Aorta (tissue), 5 donors: Measurements from ENCODE around the gene ZBED4. TPM values are rescaled to one million over a fixed set of nuclear protein-coding genes. Genes with fewer than 3 reads are reported as not detected.
"Not testable (repeated sequence)": the region's sequence is repeated elsewhere in the genome, so short reads cannot be mapped to it uniquely, and the experiment has no call there.

Experiments
- ATAC-seq: fragments of 200-7000 bp; cut with Tn5 transposase; one replicate; pipeline ENCODE4 v1.9.1; 2022; ENCODE audit warnings: moderate library complexity; ENCODE audit not compliant: low FRiP score
- DNase-seq, 2 donors: peaks; one replicate each; pipeline ENCODE4 v3.0.0-alpha.2; 2020
- H3K27ac ChIP-seq, 2 donors: one replicate each; pipeline ENCODE4 v1.5.1; 2013; ENCODE audit warnings: low read length in 2 of 2, mild to moderate bottlenecking in 2 of 2, moderate library complexity in 2 of 2, control low read depth in 1 of 2, inconsistent platforms in 1 of 2, low read depth in 1 of 2
- H3K27me3 ChIP-seq, 2 donors: one replicate each; pipeline ENCODE4 v1.6.1; 2013; ENCODE audit warnings: control low read depth in 1 of 2, low read length in 1 of 2, mild to moderate bottlenecking in 1 of 2, moderate library complexity in 1 of 2; ENCODE audit not compliant: insufficient read depth in 2 of 2, control insufficient read depth in 1 of 2
- H3K36me3 ChIP-seq, 2 donors: one replicate each; pipeline ENCODE4 v1.6.1; 2013; ENCODE audit warnings: control low read depth in 1 of 2, low read length in 1 of 2, mild to moderate bottlenecking in 1 of 2; ENCODE audit not compliant: insufficient read depth in 2 of 2, control insufficient read depth in 1 of 2
- H3K4me1 ChIP-seq, 2 donors: one replicate each; pipeline ENCODE4 v1.6.1; 2013; ENCODE audit warnings: low read length in 2 of 2, control low read depth in 1 of 2, mild to moderate bottlenecking in 1 of 2, moderate library complexity in 1 of 2; ENCODE audit not compliant: insufficient read depth in 2 of 2, control insufficient read depth in 1 of 2
- H3K4me3 ChIP-seq, 2 donors: one replicate each; pipeline ENCODE4 v1.5.1; 2013; ENCODE audit warnings: low read length in 2 of 2, control low read depth in 1 of 2, mild to moderate bottlenecking in 1 of 2
- H3K9me3 ChIP-seq: one replicate; pipeline ENCODE4 v1.6.1; 2013; ENCODE audit warnings: mild to moderate bottlenecking, low read length; ENCODE audit not compliant: control insufficient read depth
- WGBS, 2 donors: extraction: QIAGEN DNeasy Blood & Tissue Kit; methylation state at CpG; one replicate each; pipeline ENCODE4 v1.1.7; 2013; 5-methylcytosine and 5-hydroxymethylcytosine counted together
- intact Hi-C, 2 donors: fragments of 100-400 bp; cut with DNase I; formaldehyde crosslinking; loops; one replicate each; pipeline versions ENCODE4 v1.14.2 to v1.15.0; 2022
- polyA plus RNA-seq, 2 donors: library from polyadenylated mRNA; stranded (reverse); fragments of 200-250 nt; gene quantifications; one replicate each; pipeline ENCODE4 v1.2.3, GENCODE V29; 2013
- total RNA-seq, 2 donors: library from RNA; stranded (reverse); fragmentation: NEBNext Ultra II Directional; extraction: Animal tissue kit (Norgen Biotek cat#: 25700); gene quantifications; one replicate each; pipeline ENCODE4 v1.2.1, GENCODE V29; 2021
- donor health status: healthy with polysubstance abuse.
- donor health status: Bipolar disorder and iron deficiency.
- donor health status: DM: no; HTN: no; CAD: no.
- donor health status: DM: no; HTN: no; CAD: no.
- donor health status: DM: yes; HTN: yes; CAD: no.

The ZBED4 gene
- total and polyA plus RNA-seq, 4 donors: 1.3 to 9.7 (median 5.3) TPM

GRCh38 chr22:49814164-49814686 lies 39.4 kb upstream of the ZBED4 start:
- H3K36me3 ChIP-seq: no peaks in the 10 kb centered on the region
- no peak overlapping the region for H3K27ac ChIP-seq
- peak in 1 of 2 donors; percentile 49 for DNase-seq
- no peaks in the 10 kb centered on the region for H3K9me3 ChIP-seq
- 91 to 94% methylated on average over 14 of the region's 14 CpGs for WGBS, 2 donors
- H3K27me3 ChIP-seq: no peaks in the 10 kb centered on the region
- no peak for ATAC-seq
- intact Hi-C loops: no loop called here
- H3K4me1 ChIP-seq: no peaks in the 10 kb centered on the region
- H3K4me3 ChIP-seq: no peak overlapping the region

GRCh38 chr22:49814856-49815255 lies 38.8 kb upstream of the ZBED4 start:
- H3K4me1 ChIP-seq: no peaks in the 10 kb centered on the region
- WGBS, 2 donors: 83 to 88% methylated on average over 8 of the region's 8 CpGs
- no peak overlapping the region for H3K4me3 ChIP-seq
- no peaks in the 10 kb centered on the region for H3K9me3 ChIP-seq
- H3K27ac ChIP-seq: no peak overlapping the region
- ATAC-seq: no peak
- intact Hi-C loops: no loop called here
- H3K36me3 ChIP-seq: no peaks in the 10 kb centered on the region
- no peaks in the 10 kb centered on the region for H3K27me3 ChIP-seq
- DNase-seq: no peak

GRCh38 chr22:49815641-49816091 lies 38.0 kb upstream of the ZBED4 start:
- H3K36me3 ChIP-seq: peaks cover 1 to 3% of the 10 kb centered on the region in 2 donors
- H3K4me3 ChIP-seq: no peak overlapping the region
- ATAC-seq: no peak
- H3K27me3 ChIP-seq: no peaks in the 10 kb centered on the region
- no peaks in the 10 kb centered on the region for H3K4me1 ChIP-seq
- H3K27ac ChIP-seq: no peak overlapping the region
- H3K9me3 ChIP-seq: no peaks in the 10 kb centered on the region
- DNase-seq: no peak
- intact Hi-C loops: no loop called here
- 72 to 77% methylated on average over 12 to 15 of the region's 15 CpGs for WGBS, 2 donors

GRCh38 chr22:49817359-49817758 lies 36.3 kb upstream of the ZBED4 start:
- intact Hi-C loops: no loop called here
- H3K27me3 ChIP-seq: no peaks in the 10 kb centered on the region
- no peaks in the 10 kb centered on the region for H3K4me1 ChIP-seq
- H3K27ac ChIP-seq: no peak overlapping the region
- H3K9me3 ChIP-seq: no peaks in the 10 kb centered on the region
- DNase-seq: peak in 1 of 2 donors; percentile 1
- no peak for ATAC-seq
- 95% methylated on average over 3 of the region's 3 CpGs for WGBS, 2 donors
- no peak overlapping the region for H3K4me3 ChIP-seq
- H3K36me3 ChIP-seq: peaks cover 2 to 3% of the 10 kb centered on the region in 2 donors

- WGBS, 2 donors: 64 to 69% methylated on average over 7 of the region's 7 CpGs
- no peak for ATAC-seq
- intact Hi-C loops: no loop called here
- no peak for DNase-seq
- H3K27me3 ChIP-seq: no peaks in the 10 kb centered on the region
- H3K27ac ChIP-seq: no peak overlapping the region
- H3K9me3 ChIP-seq: no peaks in the 10 kb centered on the region
- H3K4me1 ChIP-seq: peaks cover 0 to 3% of the 10 kb centered on the region in 2 donors
- H3K36me3 ChIP-seq: peaks cover 3 to 6% of the 10 kb centered on the region in 2 donors
- no peak overlapping the region for H3K4me3 ChIP-seq
Measured at GRCh38 chr22:49820984-49821383, 32.7 kb upstream of the ZBED4 start.

GRCh38 chr22:49821741-49822140 lies 31.9 kb upstream of the ZBED4 start:
- WGBS, 2 donors: 84% methylated on average over 11 of the region's 11 CpGs
- DNase-seq, H3K4me3 ChIP-seq, H3K36me3 ChIP-seq, H3K27me3 ChIP-seq, H3K4me1 ChIP-seq, H3K27ac ChIP-seq, intact Hi-C loops, ATAC-seq, H3K9me3 ChIP-seq: not testable (repeated sequence)

- Histone ChIP-seq H3K9me3 (no peaks in the 10 kb centered on the region), H3K36me3 (peaks cover 3 to 6% of the 10 kb centered on the region in 2 donors), H3K4me3 (no peak overlapping the region), H3K4me1 (peaks cover 0 to 3% of the 10 kb centered on the region in 2 donors), H3K27me3 (no peaks in the 10 kb centered on the region), H3K27ac (no peak overlapping the region)
- intact Hi-C loops: no loop called here
- DNase-seq: no peak
- 95% methylated on average over 53 of the region's 53 CpGs for WGBS, 2 donors
- ATAC-seq: no peak
Measured at GRCh38 chr22:49823289-49824045, 30.2 kb upstream of the ZBED4 start.

- Histone ChIP-seq H3K27ac (no peak overlapping the region), H3K27me3 (no peaks in the 10 kb centered on the region), H3K36me3 (peaks cover 3 to 6% of the 10 kb centered on the region in 2 donors), H3K9me3 (no peaks in the 10 kb centered on the region), H3K4me1 (peaks cover 0 to 3% of the 10 kb centered on the region in 2 donors), H3K4me3 (no peak overlapping the region)
- ATAC-seq (no peak), DNase-seq (no peak)
- intact Hi-C loops: no loop called here
- 92 to 94% methylated on average over 15 to 16 of the region's 16 CpGs for WGBS, 2 donors
Measured at GRCh38 chr22:49824185-49824925, 29.3 kb upstream of the ZBED4 start.
